Measurements from ENCODE around the gene WDR62.
A peak's percentile ranks its signal among the peaks of the same experiment; 100 is the strongest.

WDR62 gene

GRCh38 chr19:36140304-36141038, 85.8 kb downstream of the WDR62 start:
- no peak for DNase-seq (ENCODE audit: low read depth in 2 of 2)

GRCh38 chr19:36141039-36141927, 86.6 kb downstream of the WDR62 start:
- DNase-seq (ENCODE audit: low read depth in 2 of 2) = peak; percentile 50 to 53

- DNase-seq (ENCODE audit: low read depth in 2 of 2) = no peak
Measured at GRCh38 chr19:36142046-36142445, 87.3 kb downstream of the WDR62 start.

GRCh38 chr19:36142496-36142895, 87.8 kb downstream of the WDR62 start:
- no peak for DNase-seq (ENCODE audit: low read depth in 2 of 2)

GRCh38 chr19:36144624-36145023, 89.9 kb downstream of the WDR62 start:
- no peak for DNase-seq (ENCODE audit: low read depth in 2 of 2)

GRCh38 chr19:36149673-36150406, 95.1 kb downstream of the WDR62 start:
- DNase-seq (ENCODE audit: low read depth in 2 of 2) = no peak

- no peak for DNase-seq (ENCODE audit: low read depth in 2 of 2)
Measured at GRCh38 chr19:36150586-36150985, 95.9 kb downstream of the WDR62 start.

- DNase-seq (ENCODE audit: low read depth in 2 of 2) = no peak
Measured at GRCh38 chr19:36151144-36152018, 96.7 kb downstream of the WDR62 start.

- DNase-seq (ENCODE audit: low read depth in 2 of 2) = no peak
Measured at GRCh38 chr19:36152019-36152351, 97.3 kb downstream of the WDR62 start.

GRCh38 chr19:36152352-36153091, 97.8 kb downstream of the WDR62 start, which contains the start of gene COX7A1:
TSS of gene COX7A1 (minus strand) at chr19:36152447. CDS start at chr19:36152407, 40 bp downstream.
- DNase-seq (ENCODE audit: low read depth in 2 of 2) = no peak

- DNase-seq (ENCODE audit: low read depth in 2 of 2) = no peak
Measured at GRCh38 chr19:36153126-36153525, 98.4 kb downstream of the WDR62 start.
